ENCODE data around the gene S1PR3.

GRCh38 chr9:88986776-88987175, 4.5 kb upstream of the S1PR3 start:
- TF ChIP-seq MAX (IDR thresholded peaks at IDR 0.05; ENCODE audit: insufficient read depth, insufficient read length) (no peak), CTCF (IDR thresholded peaks at IDR 0.05; ENCODE audit: extremely low read depth in 1 of 2, insufficient read depth in 1 of 2, low read depth in 1 of 2, low read length in 2 of 2) (no peak), POLR2A (IDR thresholded peaks at IDR 0.05; ENCODE audit: low read depth, low read length) (no peak), FOS (IDR thresholded peaks at IDR 0.05; ENCODE audit: borderline replicate concordance, insufficient read depth, low read length) (no peak), POLR2AphosphoS5 (IDR thresholded peaks at IDR 0.05; ENCODE audit: insufficient read depth, low read depth, low read length) (no peak), EZH2 (IDR thresholded peaks at IDR 0.05; ENCODE audit: borderline replicate concordance, low read depth, low read length, severe bottlenecking) (no peak), MYC (IDR thresholded peaks at IDR 0.05; ENCODE audit: low read depth, low read length) (no peak)

Measured in endothelial cell of umbilical vein (primary cell).